ENCODE data around the gene PAX5. TPM values are rescaled to one million over a fixed set of nuclear protein-coding genes. Genes with fewer than 3 reads are reported as not detected.

Gene PAX5
- total and polyA plus RNA-seq, 4 donors = 0.08 to 2.3 (median 0.40) TPM

GRCh38 chr9:36889844-36890243 lies 144.2 kb downstream of the PAX5 start:
- H3K27me3 ChIP-seq (ENCODE audit: control insufficient read depth in 3 of 3, insufficient read depth in 3 of 3, low read length in 2 of 3) = peaks cover 0 to 7% (median 2%) of the 10 kb centered on the region in 3 donors
- H3K9me3 ChIP-seq (ENCODE audit: control insufficient read depth in 4 of 4, insufficient read depth in 3 of 4, low read length in 3 of 4) = peaks cover 0 to under 1% (median 0%) of the 10 kb centered on the region in 4 donors
- WGBS, 2 donors = 55 to 69% methylated on average over 6 of the region's 6 CpGs
- no peak for TF ChIP-seq CTCF (IDR thresholded peaks at IDR 0.05; ENCODE audit: control extremely low read depth, extremely low read depth)
- H3K9ac ChIP-seq (ENCODE audit: insufficient read depth in 1 of 2, low read length in 2 of 2) = no peak overlapping the region
- no peak for DNase-seq
- H3K36me3 ChIP-seq (ENCODE audit: control insufficient read depth in 4 of 4, insufficient read depth in 4 of 4, low read length in 4 of 4) = no peaks in the 10 kb centered on the region
- H3K27ac ChIP-seq (ENCODE audit: low read depth in 1 of 2, low read length in 1 of 2) = no peak overlapping the region
- no peak overlapping the region for H3K4me3 ChIP-seq
- H3K4me1 ChIP-seq (ENCODE audit: control insufficient read depth in 5 of 5, insufficient read depth in 5 of 5, low read length in 5 of 5) = peaks cover 0 to 1% (median 0%) of the 10 kb centered on the region in 5 donors
- no peak for ATAC-seq (ENCODE audit: insufficient read depth, low FRiP score)

- no peak overlapping the region for H3K27ac ChIP-seq (ENCODE audit: low read depth in 1 of 2, low read length in 1 of 2)
- no peak overlapping the region for H3K4me3 ChIP-seq
- no peak for ATAC-seq (ENCODE audit: insufficient read depth, low FRiP score)
- H3K4me1 ChIP-seq (ENCODE audit: control insufficient read depth in 5 of 5, insufficient read depth in 5 of 5, low read length in 5 of 5) = peaks cover 0 to 1% (median 0%) of the 10 kb centered on the region in 5 donors
- 72 to 82% methylated on average over 7 of the region's 7 CpGs for WGBS, 2 donors
- H3K9ac ChIP-seq (ENCODE audit: insufficient read depth in 1 of 2, low read length in 2 of 2) = no peak overlapping the region
- H3K27me3 ChIP-seq (ENCODE audit: control insufficient read depth in 3 of 3, insufficient read depth in 3 of 3, low read length in 2 of 3) = peaks cover 0 to 7% (median 2%) of the 10 kb centered on the region in 3 donors
- H3K36me3 ChIP-seq (ENCODE audit: control insufficient read depth in 4 of 4, insufficient read depth in 4 of 4, low read length in 4 of 4) = no peaks in the 10 kb centered on the region
- no peak for TF ChIP-seq CTCF (IDR thresholded peaks at IDR 0.05; ENCODE audit: control extremely low read depth, extremely low read depth)
- H3K9me3 ChIP-seq (ENCODE audit: control insufficient read depth in 4 of 4, insufficient read depth in 3 of 4, low read length in 3 of 4) = peaks cover 0 to 3% (median 0%) of the 10 kb centered on the region in 4 donors
- no peak for DNase-seq
These were observed 145.5 kb downstream of the PAX5 start for GRCh38 chr9:36888551-36888950.

GRCh38 chr9:36884721-36885120 lies 149.3 kb downstream of the PAX5 start:
- Histone ChIP-seq H3K27ac (ENCODE audit: low read depth in 1 of 2, low read length in 1 of 2) (no peak overlapping the region), H3K9me3 (ENCODE audit: control insufficient read depth in 4 of 4, insufficient read depth in 3 of 4, low read length in 3 of 4) (peaks cover 0 to 7% (median 0%) of the 10 kb centered on the region in 4 donors), H3K4me1 (ENCODE audit: control insufficient read depth in 5 of 5, insufficient read depth in 5 of 5, low read length in 5 of 5) (no peaks in the 10 kb centered on the region), H3K27me3 (ENCODE audit: control insufficient read depth in 3 of 3, insufficient read depth in 3 of 3, low read length in 2 of 3) (peaks cover 0 to 8% (median 0%) of the 10 kb centered on the region in 3 donors), H3K4me3 (no peak overlapping the region), H3K36me3 (ENCODE audit: control insufficient read depth in 4 of 4, insufficient read depth in 4 of 4, low read length in 4 of 4) (no peaks in the 10 kb centered on the region), H3K9ac (ENCODE audit: insufficient read depth in 1 of 2, low read length in 2 of 2) (no peak overlapping the region)
- ATAC-seq (ENCODE audit: insufficient read depth, low FRiP score) = no peak
- no peak for DNase-seq
- WGBS, 2 donors = 81 to 87% methylated on average over 6 of the region's 6 CpGs
- no peak for TF ChIP-seq CTCF (IDR thresholded peaks at IDR 0.05; ENCODE audit: control extremely low read depth, extremely low read depth)

- ATAC-seq (ENCODE audit: insufficient read depth, low FRiP score) (no peak), DNase-seq (no peak)
- H3K9me3 ChIP-seq (ENCODE audit: control insufficient read depth in 4 of 4, insufficient read depth in 3 of 4, low read length in 3 of 4) = peaks cover 0 to 7% (median 0%) of the 10 kb centered on the region in 4 donors
- peaks cover 0 to 8% (median 0%) of the 10 kb centered on the region in 3 donors for H3K27me3 ChIP-seq (ENCODE audit: control insufficient read depth in 3 of 3, insufficient read depth in 3 of 3, low read length in 2 of 3)
- peaks cover 0 to 9% (median 0%) of the 10 kb centered on the region in 5 donors for H3K4me1 ChIP-seq (ENCODE audit: control insufficient read depth in 5 of 5, insufficient read depth in 5 of 5, low read length in 5 of 5)
- 79 to 85% methylated on average over 3 of the region's 3 CpGs for WGBS, 2 donors
- no peak for TF ChIP-seq CTCF (IDR thresholded peaks at IDR 0.05; ENCODE audit: control extremely low read depth, extremely low read depth)
- H3K4me3 ChIP-seq = no peak overlapping the region
- no peak overlapping the region for H3K27ac ChIP-seq (ENCODE audit: low read depth in 1 of 2, low read length in 1 of 2)
- no peak overlapping the region for H3K9ac ChIP-seq (ENCODE audit: insufficient read depth in 1 of 2, low read length in 2 of 2)
- no peaks in the 10 kb centered on the region for H3K36me3 ChIP-seq (ENCODE audit: control insufficient read depth in 4 of 4, insufficient read depth in 4 of 4, low read length in 4 of 4)
These were observed 151.5 kb downstream of the PAX5 start for GRCh38 chr9:36882594-36882993.
